Activated CD8-positive, alpha-beta memory T cell treated with anti-CD3 and anti-CD28 coated beads for 24 hours (primary cell): ENCODE measurements around the gene DUOXA1.
"Not testable (repeated sequence)": the region's sequence is repeated elsewhere in the genome, so short reads cannot be mapped to it uniquely, and the experiment has no call there.

ENCODE experiments used
- DNase-seq: peaks from one replicate; pipeline ENCODE4 v3.0.0-alpha.2; 2020

The DUOXA1 gene

GRCh38 chr15:45087513-45087912 lies 42.2 kb downstream of the DUOXA1 start:
- peak; percentile 15 for DNase-seq

GRCh38 chr15:45084163-45084562 lies 45.5 kb downstream of the DUOXA1 start:
- no peak for DNase-seq

GRCh38 chr15:45083223-45083622 lies 46.5 kb downstream of the DUOXA1 start:
- no peak for DNase-seq

GRCh38 chr15:45082412-45082811 lies 47.3 kb downstream of the DUOXA1 start:
- not testable (repeated sequence) for DNase-seq

GRCh38 chr15:45080593-45080992 lies 49.1 kb downstream of the DUOXA1 start:
- DNase-seq = not testable (repeated sequence)

GRCh38 chr15:45079628-45080246 lies 49.9 kb downstream of the DUOXA1 start:
- not testable (repeated sequence) for DNase-seq

GRCh38 chr15:45079201-45079600 lies 50.5 kb downstream of the DUOXA1 start:
- DNase-seq = not testable (repeated sequence)

GRCh38 chr15:45077391-45077790 lies 52.3 kb downstream of the DUOXA1 start:
- DNase-seq = not testable (repeated sequence)

GRCh38 chr15:45075440-45076320 lies 54.0 kb downstream of the DUOXA1 start:
- DNase-seq = not testable (repeated sequence)

GRCh38 chr15:45073602-45074001 lies 56.1 kb downstream of the DUOXA1 start:
- not testable (repeated sequence) for DNase-seq

GRCh38 chr15:45069942-45070360 lies 59.7 kb downstream of the DUOXA1 start:
- not testable (repeated sequence) for DNase-seq
